ENCODE results near the gene INPP4B. TPM values are rescaled to one million over a fixed set of nuclear protein-coding genes. Genes with fewer than 3 reads are reported as not detected.

INPP4B gene
- total RNA-seq, 2 experiments from 2014 or later, result 42.9 to 44.0 TPM

- POLR2A ChIA-PET, result no interaction called here
Measured at GRCh38 chr4:142443469-142443868, 402.6 kb downstream of the INPP4B start.

DNA sequence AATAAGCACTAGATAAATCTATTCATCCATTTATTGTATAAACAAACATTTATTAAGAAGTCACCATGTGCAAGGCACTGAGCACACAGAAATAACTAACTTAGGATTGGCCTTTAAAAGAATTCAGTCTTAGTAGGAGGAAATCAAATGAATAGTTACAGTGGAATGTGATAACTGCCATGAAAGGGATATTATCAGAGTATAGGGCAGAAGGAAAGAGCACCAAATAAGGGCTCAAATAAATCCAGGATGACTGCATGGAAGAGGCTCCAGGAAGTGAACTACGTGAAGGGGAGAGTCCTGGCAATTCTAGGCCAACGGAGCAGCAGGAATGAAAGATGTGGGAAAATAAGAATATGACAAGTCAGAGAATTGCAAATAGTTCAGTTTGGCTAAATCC is 406.0 kb downstream of the INPP4B start:
- ChIA-PET POLR2A (no interaction called here), CTCF (no interaction called here)

More at GRCh38 chr4:142443469-142443868, 402.6 kb downstream of the INPP4B start:
- CTCF ChIA-PET, result no interaction called here

DNA sequence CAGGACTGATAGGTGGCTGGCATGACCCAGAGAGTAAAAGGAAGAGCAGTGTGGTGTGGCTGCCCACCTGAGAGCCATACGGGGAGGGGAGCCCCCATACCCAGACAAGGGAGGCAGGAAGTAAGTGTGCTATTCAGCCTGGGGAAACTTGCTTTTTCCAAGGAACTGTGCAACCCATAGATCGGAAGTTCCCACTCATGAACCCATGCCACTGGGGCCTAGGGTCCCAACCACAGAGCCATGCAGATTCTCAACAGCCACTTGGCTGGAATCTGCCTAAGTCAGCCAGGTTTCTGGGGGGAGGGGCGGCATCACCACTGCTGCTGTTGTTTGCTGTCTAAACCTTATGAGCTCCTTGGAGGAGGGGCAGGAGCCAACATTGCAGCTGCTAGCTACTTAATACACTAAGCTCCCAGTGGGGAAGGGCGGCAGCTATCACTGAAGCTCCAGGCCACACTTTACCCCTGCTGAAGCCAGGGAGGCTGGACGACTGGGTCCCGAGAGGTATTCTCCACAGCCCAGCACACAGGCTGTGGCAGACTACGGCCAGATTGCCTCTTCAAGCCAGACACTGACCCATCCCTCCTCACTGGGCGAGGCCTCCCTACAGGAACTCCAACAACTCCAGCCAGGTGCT is 410.4 kb downstream of the INPP4B start:
- CTCF ChIA-PET, result no interaction called here
- POLR2A ChIA-PET, result no interaction called here

DNA sequence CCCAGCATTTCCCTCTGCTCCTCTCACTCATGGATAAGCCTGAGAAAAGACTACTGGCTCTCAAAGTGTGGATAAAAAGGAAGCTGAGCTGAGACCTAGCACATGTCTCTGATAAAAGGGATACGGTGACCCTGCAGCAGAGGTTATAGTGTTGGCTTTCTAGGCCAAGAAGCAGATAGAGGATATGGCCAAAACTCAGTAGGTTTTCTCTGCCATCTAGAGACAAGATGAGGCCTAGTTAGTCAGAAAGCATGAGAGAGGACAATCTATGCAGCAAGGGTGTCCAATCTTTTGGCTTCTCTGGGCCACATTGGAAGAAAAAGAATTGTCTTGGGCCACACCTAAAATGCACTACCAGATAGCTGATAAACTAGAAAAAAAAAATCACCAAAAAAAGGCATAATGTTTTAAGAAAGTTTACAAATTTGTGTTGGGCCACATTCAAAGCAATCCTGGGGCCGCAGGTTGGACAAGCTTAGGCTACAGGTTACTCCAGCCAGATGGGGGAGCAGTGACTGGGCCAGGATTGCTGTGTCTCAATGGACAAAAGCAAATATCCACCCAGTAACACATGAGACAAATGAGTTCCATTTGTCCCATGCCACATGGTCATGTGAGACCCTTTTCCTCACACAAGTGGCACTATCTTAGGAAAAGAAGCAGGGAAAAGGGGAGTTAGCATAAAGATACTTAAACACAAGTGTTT is 411.4 kb downstream of the INPP4B start:
- ChIA-PET CTCF (interaction anchor here (0.7 kb wide), 1 partner anchor 19 kb away, joined by 3 read pairs; no protein-coding TSS in a partner anchor), POLR2A (no interaction called here)

DNA sequence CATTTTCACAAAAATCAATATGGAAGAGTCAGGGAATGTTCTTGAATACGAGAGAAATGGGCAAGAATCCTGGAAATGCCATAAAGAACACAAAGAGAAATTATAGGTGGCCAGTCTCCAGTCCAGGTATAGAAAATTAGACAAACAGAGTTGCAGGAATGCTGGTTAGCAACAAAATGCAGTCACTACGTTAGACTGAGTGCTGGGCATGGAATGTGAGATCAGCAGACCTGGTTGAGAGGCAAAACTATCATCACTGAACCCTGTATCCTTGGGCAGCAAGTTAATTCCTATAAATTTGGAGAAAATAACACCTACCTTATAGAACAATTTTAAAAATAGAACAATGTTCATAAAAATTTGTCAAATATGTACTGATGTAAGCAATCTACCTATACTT is 417.4 kb downstream of the INPP4B start:
- ChIA-PET POLR2A (no interaction called here), CTCF (no interaction called here)

DNA sequence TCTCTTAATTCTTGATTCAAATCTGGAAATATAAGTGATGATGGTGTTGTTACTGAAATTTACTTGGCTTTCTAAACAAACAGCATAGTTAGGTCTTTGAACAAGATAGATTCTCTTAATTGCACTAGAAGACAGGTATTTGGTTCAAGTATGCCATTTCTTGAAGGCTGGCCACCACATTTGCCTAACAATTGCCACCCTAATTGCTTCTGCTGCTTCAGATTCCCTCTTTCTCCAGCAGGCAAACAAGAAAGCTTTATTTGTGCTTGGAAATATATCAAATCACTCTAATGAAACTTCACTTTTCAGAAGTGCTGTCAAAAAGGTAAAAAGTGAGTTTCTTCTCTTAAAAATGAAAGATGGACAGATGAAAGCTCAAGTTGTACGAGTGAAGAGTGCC is 418.6 kb downstream of the INPP4B start:
- ChIA-PET CTCF (no interaction called here), POLR2A (no interaction called here)

DNA sequence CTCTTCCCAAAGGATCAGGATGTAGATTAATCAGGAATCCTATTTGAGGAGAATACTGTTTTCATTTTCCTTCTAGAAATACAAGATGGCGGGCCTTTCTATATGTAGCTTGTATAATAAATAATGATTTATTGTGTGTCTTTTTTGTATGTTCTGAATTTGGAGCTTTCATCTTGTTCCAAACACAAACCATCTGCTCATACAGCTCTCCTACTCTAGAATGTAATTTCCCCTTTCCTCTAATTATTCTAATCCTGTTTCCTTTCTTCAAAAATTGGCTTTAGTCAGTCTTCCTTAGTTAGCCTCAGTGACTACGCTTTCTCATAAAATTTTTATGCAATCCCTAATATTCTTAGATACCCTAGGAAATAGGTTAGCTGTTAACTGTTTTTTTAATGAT is 422.2 kb downstream of the INPP4B start:
- CTCF ChIA-PET, result no interaction called here
- POLR2A ChIA-PET, result no interaction called here

- ChIA-PET POLR2A (no interaction called here), CTCF (no interaction called here)
Measured at GRCh38 chr4:142420311-142421095, 425.6 kb downstream of the INPP4B start.

DNA sequence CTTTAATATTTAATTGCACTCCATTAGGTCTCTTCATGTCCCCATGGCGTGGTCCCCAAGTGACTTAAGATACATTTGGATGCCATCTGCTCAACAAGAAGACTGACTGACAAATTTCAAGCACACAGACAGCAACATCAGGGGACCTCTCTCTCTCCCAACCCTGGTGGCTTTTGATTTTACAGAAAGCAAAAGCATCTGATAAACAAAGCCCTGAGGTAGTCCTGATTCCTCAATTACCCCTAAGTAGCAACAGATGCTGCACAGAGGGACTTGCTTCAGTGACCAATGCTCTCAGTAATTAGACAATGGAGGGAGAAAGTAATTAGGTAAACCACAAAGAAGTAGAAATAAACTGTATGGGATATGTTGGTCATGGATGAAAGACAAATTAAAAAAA is 426.4 kb downstream of the INPP4B start:
- CTCF ChIA-PET, result no interaction called here

DNA sequence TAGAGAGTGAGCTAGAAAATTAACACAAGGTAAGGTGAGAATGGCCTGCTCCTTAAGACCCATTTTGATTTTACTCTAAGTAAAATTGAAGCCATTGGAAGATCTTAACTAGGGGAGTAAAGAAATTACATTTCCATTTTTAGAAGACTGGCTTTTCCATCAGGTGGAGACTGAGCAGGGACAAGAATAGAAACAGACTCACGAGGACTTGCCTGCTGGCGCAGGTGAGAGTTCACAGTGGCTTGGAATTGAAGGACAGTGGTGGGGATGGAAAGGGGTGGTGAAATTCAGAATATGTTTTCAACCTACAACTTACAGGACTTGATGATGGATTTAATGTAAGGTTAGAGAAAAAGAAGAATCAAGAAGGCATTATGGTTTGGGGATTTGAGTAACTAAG is 427.4 kb downstream of the INPP4B start:
- POLR2A ChIA-PET, result no interaction called here
- CTCF ChIA-PET, result no interaction called here

More for the DNA sequence above, 426.4 kb downstream of the INPP4B start:
- POLR2A ChIA-PET, result no interaction called here

- ChIA-PET CTCF (interaction anchor here (0.7 to 2.3 kb wide), 4 partner anchors 10 to 293 kb away, joined by 3 to 22 read pairs (median 4); no protein-coding TSS in a partner anchor), POLR2A (interaction anchor here (0.6 to 1.6 kb wide), 4 partner anchors 11 to 151 kb away, joined by 3 to 35 read pairs (median 4); no protein-coding TSS in a partner anchor)
Measured at GRCh38 chr4:142416711-142417275, 429.3 kb downstream of the INPP4B start.

DNA sequence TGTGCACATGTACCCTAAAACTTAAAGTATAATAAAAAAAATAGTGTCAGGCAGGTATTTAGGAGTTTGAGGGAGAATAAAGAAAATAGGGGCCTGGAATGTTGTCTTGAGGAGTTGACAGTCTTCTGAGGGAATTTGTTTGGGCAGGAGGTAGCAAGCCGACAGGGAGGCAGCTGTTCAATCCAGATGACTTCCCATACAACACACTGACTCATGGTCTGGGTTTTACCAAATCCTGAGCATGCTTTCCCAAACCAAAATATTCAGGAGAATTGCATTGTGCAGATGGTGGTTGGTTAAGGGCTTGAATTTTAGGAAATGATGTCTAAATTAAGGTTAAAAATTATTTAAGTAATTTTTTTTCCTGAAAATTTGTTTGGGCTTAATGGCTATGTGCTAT is 430.0 kb downstream of the INPP4B start:
- ChIA-PET POLR2A (interaction anchor here (0.9 to 1.6 kb wide), 3 partner anchors 10 to 125 kb away, joined by 3 to 35 read pairs (median 4); no protein-coding TSS in a partner anchor), CTCF (interaction anchor here (0.7 to 2.3 kb wide), 2 partner anchors 9 to 294 kb away, joined by 3 to 22 read pairs; no protein-coding TSS in a partner anchor)

- POLR2A ChIA-PET, result no interaction called here
Measured at GRCh38 chr4:142414366-142414990, 431.6 kb downstream of the INPP4B start.

GRCh38 chr4:142413485-142413884 is 432.6 kb downstream of the INPP4B start:
- ChIA-PET POLR2A (no interaction called here), CTCF (no interaction called here)

More at GRCh38 chr4:142414366-142414990, 431.6 kb downstream of the INPP4B start:
- CTCF ChIA-PET, result no interaction called here

- POLR2A ChIA-PET, result no interaction called here
- CTCF ChIA-PET, result no interaction called here
Measured at GRCh38 chr4:142411993-142412392, 434.1 kb downstream of the INPP4B start.

DNA sequence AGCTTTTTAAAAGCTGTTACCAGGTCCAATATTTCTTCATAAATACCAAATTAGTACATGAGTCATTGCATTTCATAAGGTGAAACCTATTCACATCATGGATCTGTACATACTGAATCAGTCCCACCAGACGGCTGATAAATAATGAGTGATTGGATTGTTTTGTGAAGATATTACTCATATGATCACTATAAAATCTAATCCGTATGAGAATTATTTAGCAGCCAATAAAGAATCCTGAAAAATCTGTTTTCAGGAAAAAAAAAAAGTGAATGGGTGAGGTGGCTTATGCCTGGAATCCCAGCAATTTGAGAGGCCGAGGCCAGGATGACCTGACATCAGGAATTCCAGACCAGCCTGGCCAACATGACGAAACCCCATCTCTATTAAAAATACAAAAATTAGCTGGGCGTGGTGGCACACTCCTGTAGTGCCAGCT is 438.1 kb downstream of the INPP4B start:
- ChIA-PET CTCF (interaction anchor here (4.0 kb wide), 1 partner anchor 9 kb away, joined by 22 read pairs; no protein-coding TSS in a partner anchor), POLR2A (interaction anchor here (0.7 to 4.0 kb wide), 5 partner anchors 9 to 117 kb away, joined by 3 to 35 read pairs (median 5); no protein-coding TSS in a partner anchor)

DNA sequence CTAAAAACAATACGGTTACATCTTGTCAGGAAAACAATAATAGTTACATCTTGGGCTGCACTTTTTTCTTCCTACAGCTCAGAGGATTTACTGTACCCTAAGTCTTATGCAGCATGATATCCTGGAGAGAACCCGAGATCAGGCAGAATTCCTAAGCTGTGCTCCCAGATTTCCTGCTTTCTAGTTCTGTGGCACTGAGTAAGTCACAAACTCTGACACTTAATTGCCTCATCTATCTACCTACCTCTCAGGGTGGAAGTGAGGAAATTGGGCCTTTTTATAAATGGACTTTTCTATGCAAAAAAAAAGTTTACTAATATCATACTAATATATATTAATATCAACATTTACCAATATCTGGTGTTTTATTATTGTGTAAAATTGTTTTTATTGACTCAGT is 438.5 kb downstream of the INPP4B start:
- ChIA-PET CTCF (interaction anchor here (2.5 to 4.0 kb wide), 2 partner anchors 9 to 160 kb away, joined by 11 to 22 read pairs; no protein-coding TSS in a partner anchor), POLR2A (interaction anchor here (0.7 to 4.0 kb wide), 7 partner anchors 9 to 160 kb away, joined by 3 to 35 read pairs (median 5); no protein-coding TSS in a partner anchor)

GRCh38 chr4:142406917-142407501 is 439.1 kb downstream of the INPP4B start:
- ChIA-PET CTCF (interaction anchor here (1.0 to 4.0 kb wide), 3 partner anchors 10 to 160 kb away, joined by 5 to 22 read pairs (median 11); no protein-coding TSS in a partner anchor), POLR2A (interaction anchor here (0.6 to 4.0 kb wide), 8 partner anchors 8 to 161 kb away, joined by 3 to 35 read pairs (median 5); no protein-coding TSS in a partner anchor)

DNA sequence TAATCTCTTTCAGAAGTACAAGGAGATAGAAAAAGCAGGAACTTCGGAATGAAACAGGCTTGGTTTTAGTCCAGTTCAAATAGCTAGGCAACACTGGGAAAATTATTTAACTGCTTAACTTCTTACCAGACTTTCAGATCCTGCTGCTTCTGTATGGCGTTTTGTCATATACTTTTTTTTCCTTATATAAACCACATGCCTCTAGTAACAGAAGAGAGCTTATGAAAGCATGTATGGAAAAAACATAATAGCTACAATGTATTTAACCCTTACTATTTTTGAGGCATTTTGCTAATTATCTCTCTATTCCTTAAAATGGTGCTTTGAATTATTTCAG is 439.6 kb downstream of the INPP4B start:
- ChIA-PET POLR2A (interaction anchor here (0.6 to 4.0 kb wide), 7 partner anchors 7 to 161 kb away, joined by 3 to 35 read pairs (median 5); no protein-coding TSS in a partner anchor), CTCF (interaction anchor here (1.0 to 4.0 kb wide), 3 partner anchors 11 to 161 kb away, joined by 5 to 22 read pairs (median 11); no protein-coding TSS in a partner anchor)

Measured in activated CD8-positive, alpha-beta memory T cell treated with anti-CD3 and anti-CD28 coated beads for 36 hours (primary cell).